B cell (primary cell): ENCODE measurements around the gene SLC51B.

Experiments used
- CTCF ChIP-seq: fragments of 200-600 bp; IDR thresholded peaks from one replicate; pipeline ENCODE4 v1.8.0; 2022; ENCODE audit warnings: antibody characterized with exemption, mild to moderate bottlenecking
- EZH2 ChIP-seq: IDR thresholded peaks from 2 replicates; pipeline ENCODE4 v1.6.1; 2012; ENCODE audit warnings: borderline replicate concordance, low read depth, mild to moderate bottlenecking, moderate library complexity, low read length; ENCODE audit not compliant: insufficient read depth, poor library complexity, severe bottlenecking

- TF ChIP-seq CTCF: no peak
- TF ChIP-seq EZH2: no peak
Measured at GRCh38 chr15:65058394-65059368, 13.5 kb downstream of the SLC51B start.
